NT2/D1 (cell line): ENCODE data around the gene RPL10L.
A peak's percentile ranks its signal among the peaks of the same experiment; 100 is the strongest.

Experiments used
- DNase-seq: peaks from one replicate; pipeline ENCODE4 v3.0.0-alpha.2; 2011; ENCODE audit warnings: low read depth, low spot score
- H3K27me3 ChIP-seq: 2 replicates; pipeline ENCODE4 v1.6.0; 2011; ENCODE audit warnings: mild to moderate bottlenecking; ENCODE audit not compliant: insufficient read length, insufficient read depth
- H3K36me3 ChIP-seq: 2 replicates; pipeline ENCODE4 v1.6.1; 2011; ENCODE audit warnings: mild to moderate bottlenecking, low read length, mixed read lengths; ENCODE audit not compliant: insufficient read depth, insufficient read length
- H3K4me1 ChIP-seq: 2 replicates; pipeline ENCODE4 v1.5.1; 2011; ENCODE audit not compliant: insufficient read depth, insufficient read length
- H3K4me3 ChIP-seq: 2 replicates; pipeline ENCODE4 v1.5.1; 2011; ENCODE audit warnings: low read depth; ENCODE audit not compliant: insufficient read length
- H3K9ac ChIP-seq: 2 replicates; pipeline ENCODE4 v1.6.0; 2011; ENCODE audit warnings: low read depth; ENCODE audit not compliant: insufficient read length
- H3K9me3 ChIP-seq: 2 replicates; pipeline ENCODE4 v1.5.1; 2011; ENCODE audit warnings: mild to moderate bottlenecking, low read length; ENCODE audit not compliant: insufficient read depth
- SUZ12 ChIP-seq: IDR thresholded peaks from 2 replicates; pipeline ENCODE4 v1.6.1; 2011; ENCODE audit not compliant: insufficient read length, insufficient read depth; ENCODE audit errors: extremely low read depth
- YY1 ChIP-seq: IDR thresholded peaks from 2 replicates; pipeline ENCODE4 v1.6.1; 2011; ENCODE audit not compliant: insufficient read length, insufficient read depth
- ZNF274 ChIP-seq: IDR thresholded peaks from 2 replicates; pipeline ENCODE4 v1.6.1; 2011; ENCODE audit warnings: mild to moderate bottlenecking, low read depth, low read length

Gene RPL10L

DNA sequence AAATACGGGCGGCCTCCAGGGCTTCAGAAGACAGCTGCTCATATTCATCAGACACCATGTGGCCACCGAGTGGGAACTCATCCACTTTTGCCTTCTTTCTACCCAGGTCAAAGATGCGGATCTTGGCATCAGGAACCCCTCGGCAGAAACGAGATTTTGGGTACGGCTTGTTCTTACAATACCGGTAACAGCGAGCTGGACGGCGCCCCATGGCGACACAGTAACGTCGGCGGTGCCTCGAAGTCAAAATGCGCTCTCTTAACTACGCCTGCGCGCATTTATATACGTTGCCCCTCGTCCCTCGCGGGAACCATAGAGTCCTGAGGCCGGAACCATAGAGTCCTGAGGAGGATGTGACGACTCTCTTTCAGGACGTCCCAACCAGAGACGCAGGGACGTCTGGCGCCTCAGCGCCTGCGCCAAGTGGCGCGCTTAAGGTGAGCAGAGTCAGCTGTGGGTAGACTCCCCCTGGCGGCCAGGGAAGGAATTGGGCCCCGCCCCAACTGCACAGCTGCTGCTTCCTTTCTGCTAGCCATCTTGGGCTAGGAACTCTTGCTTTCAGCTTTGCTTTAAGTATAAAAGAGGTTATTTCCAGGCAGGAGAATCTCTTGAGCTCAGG is at the start of gene RPL10L:
Gene RPL10L, minus strand, starts transcription at position 256 of the 619 bp plus-strand sequence. Its CDS starts 45 bp downstream, at position 211.
- no peaks in the 10 kb centered on the region for H3K27me3 ChIP-seq
- peak; percentile 1 for DNase-seq
- no peak within 1 kb of the TSS for H3K9ac ChIP-seq
- H3K36me3 ChIP-seq, result no peaks in the 10 kb centered on the region
- no peak for TF ChIP-seq ZNF274
- H3K9me3 ChIP-seq, result no peaks in the 10 kb centered on the region
- H3K4me3 ChIP-seq, result no peak within 1 kb of the TSS
- no peaks in the 10 kb centered on the region for H3K4me1 ChIP-seq

- no peaks in the 10 kb centered on the region for H3K27me3 ChIP-seq
- TF ChIP-seq ZNF274 (no peak), SUZ12 (no peak), YY1 (no peak)
Observed at GRCh38 chr14:46691819-46692218, 40.2 kb upstream of the RPL10L start.

DNA sequence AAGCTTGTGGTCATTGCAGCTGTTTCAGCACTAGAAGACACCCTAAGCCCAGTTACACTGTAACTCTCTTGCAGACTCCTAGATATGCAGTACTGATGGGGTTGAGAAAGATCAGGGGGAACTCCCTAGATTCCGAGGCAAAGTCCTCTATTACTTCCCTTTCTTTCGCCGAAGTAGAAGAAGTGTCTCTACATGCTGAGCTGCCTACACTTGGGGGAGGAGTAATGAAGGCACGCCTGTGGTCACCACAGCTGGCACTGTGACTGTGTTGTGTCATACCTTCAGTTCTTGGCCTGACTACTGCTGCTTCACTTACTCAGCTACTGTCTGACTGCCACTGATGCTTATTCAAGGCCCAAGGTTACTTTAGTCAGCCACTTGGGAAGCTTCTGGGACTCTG is 35.1 kb upstream of the RPL10L start:
- Histone ChIP-seq H3K9me3 (peaks cover 7% of the 10 kb centered on the region), H3K4me3 (no peak overlapping the region), H3K4me1 (no peaks in the 10 kb centered on the region), H3K27me3 (no peaks in the 10 kb centered on the region), H3K36me3 (no peaks in the 10 kb centered on the region), H3K9ac (no peak overlapping the region)
- DNase-seq, result no peak
- TF ChIP-seq ZNF274 (no peak), YY1 (no peak), SUZ12 (no peak)

More at GRCh38 chr14:46691819-46692218, 40.2 kb upstream of the RPL10L start:
- Histone ChIP-seq H3K4me1 (no peaks in the 10 kb centered on the region), H3K4me3 (no peak overlapping the region), H3K9ac (no peak overlapping the region), H3K36me3 (no peaks in the 10 kb centered on the region), H3K9me3 (no peaks in the 10 kb centered on the region)
- no peak for DNase-seq

GRCh38 chr14:46672128-46672527 is 20.5 kb upstream of the RPL10L start:
- no peaks in the 10 kb centered on the region for H3K36me3 ChIP-seq
- H3K27me3 ChIP-seq, result no peaks in the 10 kb centered on the region
- no peak overlapping the region for H3K4me3 ChIP-seq
- no peaks in the 10 kb centered on the region for H3K9me3 ChIP-seq
- no peak for DNase-seq
- no peaks in the 10 kb centered on the region for H3K4me1 ChIP-seq
- TF ChIP-seq SUZ12, result no peak
- no peak for TF ChIP-seq ZNF274
- TF ChIP-seq YY1, result no peak
- no peak overlapping the region for H3K9ac ChIP-seq

DNA sequence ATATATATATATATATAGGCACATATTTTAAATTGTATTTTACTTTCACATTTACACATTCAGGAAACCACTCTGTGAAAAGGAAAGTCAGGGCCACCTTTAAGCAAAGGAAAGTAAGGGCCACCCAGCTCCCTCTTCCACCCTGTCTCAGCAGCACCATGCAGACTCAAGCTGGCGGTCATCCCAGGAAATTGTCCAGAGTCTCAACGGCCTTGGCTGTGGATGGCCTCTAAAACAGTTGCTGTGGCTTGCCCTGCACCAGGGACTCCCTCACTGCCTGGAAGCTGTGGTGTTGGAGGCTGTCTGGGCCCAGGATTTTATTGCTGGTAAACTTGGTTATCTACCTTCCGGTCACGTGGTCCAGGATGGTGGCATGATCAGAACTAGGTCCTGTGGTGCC is 11.8 kb upstream of the RPL10L start:
- TF ChIP-seq SUZ12, result no peak
- TF ChIP-seq ZNF274, result no peak
- no peak for TF ChIP-seq YY1
- Histone ChIP-seq H3K36me3 (no peaks in the 10 kb centered on the region), H3K9me3 (no peaks in the 10 kb centered on the region), H3K27me3 (no peaks in the 10 kb centered on the region), H3K4me3 (no peak overlapping the region), H3K9ac (no peak overlapping the region), H3K4me1 (no peaks in the 10 kb centered on the region)
- no peak for DNase-seq

DNA sequence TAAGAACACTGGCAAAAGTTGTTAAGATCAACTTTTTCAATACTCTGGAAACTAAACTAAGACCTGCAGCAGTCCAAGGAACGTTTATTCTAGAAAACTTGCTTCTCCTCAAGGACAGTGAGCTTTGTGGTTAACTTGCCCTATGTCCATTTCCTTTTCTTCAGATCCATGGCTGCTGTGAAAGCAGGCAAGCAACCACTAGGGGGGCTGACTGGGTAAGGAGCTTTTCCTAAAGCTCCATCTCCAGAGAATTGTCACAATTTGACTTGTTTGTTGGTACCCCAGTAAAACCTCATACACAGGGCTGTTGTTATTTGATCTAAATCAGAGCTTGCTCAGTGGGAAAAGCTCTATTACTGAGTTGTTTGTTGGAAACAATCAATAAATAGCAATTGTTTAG is 10.1 kb upstream of the RPL10L start:
- no peaks in the 10 kb centered on the region for H3K36me3 ChIP-seq
- no peaks in the 10 kb centered on the region for H3K4me1 ChIP-seq
- no peak overlapping the region for H3K9ac ChIP-seq
- no peak overlapping the region for H3K4me3 ChIP-seq
- no peaks in the 10 kb centered on the region for H3K27me3 ChIP-seq
- TF ChIP-seq SUZ12 (no peak), ZNF274 (no peak), YY1 (no peak)
- no peaks in the 10 kb centered on the region for H3K9me3 ChIP-seq
- DNase-seq, result peak; percentile 16

DNA sequence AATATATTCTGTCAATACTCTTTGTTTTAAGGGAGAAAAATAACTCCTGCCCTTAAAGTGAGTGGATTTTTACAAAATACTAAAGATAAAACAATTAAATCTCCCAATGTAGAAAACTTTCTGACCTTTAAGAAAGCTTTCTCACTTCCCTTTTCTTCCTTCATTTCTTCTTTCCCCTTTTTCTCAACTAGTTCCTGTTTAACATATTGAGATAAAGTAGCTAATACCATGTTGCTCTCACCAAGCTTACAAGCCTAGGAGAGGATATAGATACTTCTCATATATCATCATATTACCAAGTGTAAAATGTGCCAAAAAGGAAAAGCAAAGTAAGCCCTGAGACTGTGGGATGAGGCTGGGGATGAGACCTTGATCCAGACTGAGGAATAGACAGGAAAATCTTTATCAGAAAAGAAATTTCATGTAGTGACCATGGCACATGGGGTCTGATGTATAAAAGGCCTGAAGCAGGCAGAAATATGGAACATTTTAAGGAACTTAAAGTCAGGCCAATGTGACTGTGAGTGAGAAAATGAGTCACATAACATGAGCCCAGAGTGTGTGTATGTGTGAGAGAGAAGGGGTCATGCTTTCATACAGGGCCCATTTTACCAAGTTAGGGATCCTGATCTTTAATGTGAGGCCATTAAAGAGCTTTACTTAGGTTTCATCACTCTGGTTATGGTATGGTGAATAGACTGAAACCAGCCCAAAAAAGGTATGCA is 1.6 kb upstream of the RPL10L start:
- Histone ChIP-seq H3K36me3 (no peaks in the 10 kb centered on the region), H3K4me1 (no peaks in the 10 kb centered on the region), H3K4me3 (no peak overlapping the region), H3K9me3 (no peaks in the 10 kb centered on the region), H3K27me3 (no peaks in the 10 kb centered on the region), H3K9ac (no peak overlapping the region)
- DNase-seq, result no peak
- TF ChIP-seq ZNF274, result no peak
- TF ChIP-seq YY1, result no peak
- no peak for TF ChIP-seq SUZ12
